Measurements from ENCODE around the gene SLC25A4.

DNA sequence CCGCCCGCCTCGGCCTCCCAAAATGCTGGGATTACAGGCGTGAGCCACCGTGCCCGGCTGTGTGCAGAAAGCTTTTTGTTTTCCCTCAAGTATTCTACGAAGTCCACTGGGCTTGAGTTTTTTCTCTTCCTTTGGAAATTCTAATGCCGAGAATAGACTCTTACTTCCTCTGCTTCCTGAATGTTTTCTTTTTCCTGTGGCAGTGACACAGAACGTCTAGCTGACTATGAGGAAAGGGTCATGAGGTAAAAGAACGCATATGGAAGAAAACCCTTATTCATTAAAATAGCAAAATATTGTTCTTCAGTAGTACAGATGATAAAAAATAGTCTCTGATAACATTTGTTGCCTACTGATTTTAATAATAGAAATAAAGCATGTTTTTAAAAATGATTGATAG is 4.9 kb upstream of the SLC25A4 start:
- TF ChIP-seq, protein P1, sequence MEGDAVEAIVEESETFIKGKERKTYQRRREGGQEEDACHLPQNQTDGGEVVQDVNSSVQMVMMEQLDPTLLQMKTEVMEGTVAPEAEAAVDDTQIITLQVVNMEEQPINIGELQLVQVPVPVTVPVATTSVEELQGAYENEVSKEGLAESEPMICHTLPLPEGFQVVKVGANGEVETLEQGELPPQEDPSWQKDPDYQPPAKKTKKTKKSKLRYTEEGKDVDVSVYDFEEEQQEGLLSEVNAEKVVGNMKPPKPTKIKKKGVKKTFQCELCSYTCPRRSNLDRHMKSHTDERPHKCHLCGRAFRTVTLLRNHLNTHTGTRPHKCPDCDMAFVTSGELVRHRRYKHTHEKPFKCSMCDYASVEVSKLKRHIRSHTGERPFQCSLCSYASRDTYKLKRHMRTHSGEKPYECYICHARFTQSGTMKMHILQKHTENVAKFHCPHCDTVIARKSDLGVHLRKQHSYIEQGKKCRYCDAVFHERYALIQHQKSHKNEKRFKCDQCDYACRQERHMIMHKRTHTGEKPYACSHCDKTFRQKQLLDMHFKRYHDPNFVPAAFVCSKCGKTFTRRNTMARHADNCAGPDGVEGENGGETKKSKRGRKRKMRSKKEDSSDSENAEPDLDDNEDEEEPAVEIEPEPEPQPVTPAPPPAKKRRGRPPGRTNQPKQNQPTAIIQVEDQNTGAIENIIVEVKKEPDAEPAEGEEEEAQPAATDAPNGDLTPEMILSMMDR (conservative IDR thresholded peaks at IDR 0.05; ENCODE audit: low read depth, low read length): no peak
- TF ChIP-seq EZH2 (IDR thresholded peaks at IDR 0.05; ENCODE audit: borderline replicate concordance, low read depth, low read length, poor library complexity, severe bottlenecking): no peak

Measured in A673 (cell line).